ENCODE measurements around the gene SHMT2. TPM values are rescaled to one million over a fixed set of nuclear protein-coding genes. Genes with fewer than 3 reads are reported as not detected.
A peak's percentile ranks its signal among the peaks of the same experiment; 100 is the strongest.

Gene SHMT2
- total RNA-seq, 1 donor = 199 TPM

- no peak for TF ChIP-seq CTCF (IDR thresholded peaks at IDR 0.05; ENCODE audit: insufficient read depth, low read depth, low read length)
- no peak for DNase-seq (ENCODE audit: low read depth)
- H3K4me3 ChIP-seq (ENCODE audit: low read depth, low read length) = no peak within 1 kb of the TSS
Observed at GRCh38 chr12:57250956-57251355, 21.4 kb downstream of the SHMT2 start, which contains the start of gene STAC3. STAC3 (minus strand) TSS chr12:57251187; CDS start chr12:57249636, 1,551 bp downstream.

GRCh38 chr12:57254506-57255280, 25.2 kb downstream of the SHMT2 start:
- no peak for TF ChIP-seq CTCF (IDR thresholded peaks at IDR 0.05; ENCODE audit: insufficient read depth, low read depth, low read length)
- H3K4me3 ChIP-seq (ENCODE audit: low read depth, low read length) = no peak overlapping the region
- no peak for DNase-seq (ENCODE audit: low read depth)

DNA sequence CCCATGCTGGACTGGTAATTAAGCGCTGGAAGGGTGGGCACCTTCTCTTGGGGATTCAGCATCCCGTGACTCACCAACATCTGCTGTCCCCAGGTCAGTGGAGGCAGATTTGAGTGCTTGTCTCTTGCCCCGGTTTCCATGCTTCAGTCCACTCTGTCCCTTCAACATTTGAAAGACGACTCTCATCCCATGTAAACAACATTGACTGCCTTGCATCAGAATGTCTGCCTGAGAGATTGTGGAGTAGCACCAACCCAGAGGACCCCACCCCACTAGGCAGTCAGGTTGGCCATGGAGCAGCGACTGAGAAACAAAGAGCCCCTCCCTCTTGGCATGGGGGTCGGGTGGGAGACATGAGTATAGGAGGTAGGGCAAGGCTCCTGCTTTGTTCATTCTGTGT, 26.4 kb downstream of the SHMT2 start:
- TF ChIP-seq CTCF (IDR thresholded peaks at IDR 0.05; ENCODE audit: insufficient read depth, low read depth, low read length) = no peak
- no peak overlapping the region for H3K4me3 ChIP-seq (ENCODE audit: low read depth, low read length)

DNA sequence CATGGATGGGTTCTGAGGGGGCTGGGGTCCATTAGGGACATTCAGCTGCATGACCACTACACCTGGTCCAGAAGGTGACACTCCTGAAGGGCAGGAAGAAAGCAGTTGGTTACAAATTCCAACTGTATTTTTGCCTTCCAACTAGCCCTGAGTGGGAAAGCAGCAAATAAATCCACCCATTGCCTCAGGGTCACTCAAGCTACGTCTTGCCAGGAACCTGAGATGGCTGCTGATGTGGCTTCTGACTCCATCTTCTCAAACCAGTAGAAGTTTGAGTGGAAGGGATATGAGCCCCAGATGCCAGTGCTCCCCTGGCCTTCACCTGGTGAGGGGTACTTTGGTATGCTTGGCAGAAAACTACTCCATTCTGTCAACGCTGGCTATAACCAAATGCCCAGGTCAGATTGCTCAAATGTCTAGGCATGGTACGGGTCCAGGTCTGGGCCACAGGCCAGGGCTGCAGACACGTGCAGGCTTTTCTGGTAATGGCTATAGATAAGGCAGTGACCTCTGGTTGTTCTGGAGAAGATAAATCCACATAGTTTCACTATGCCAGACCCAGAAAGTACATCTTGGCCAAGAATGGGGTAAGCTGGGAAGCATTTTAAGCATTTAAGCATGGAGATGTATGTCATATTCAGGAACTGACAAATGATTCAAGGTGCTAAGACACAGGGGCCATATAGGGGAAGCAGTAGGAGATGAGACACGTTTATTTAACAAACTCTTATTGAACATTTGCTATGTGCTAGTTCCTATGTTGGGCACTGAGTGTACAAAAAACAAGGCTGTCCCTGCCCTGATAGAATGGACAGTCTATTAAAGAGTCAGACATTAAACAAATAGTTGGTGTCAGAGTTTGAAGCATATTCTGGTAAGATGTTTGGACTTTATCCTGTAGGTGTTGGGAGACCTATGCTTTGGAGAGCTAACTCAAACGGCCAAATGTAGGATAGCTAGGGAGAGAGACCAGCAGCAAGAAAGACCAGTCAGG, 29.8 kb downstream of the SHMT2 start:
- H3K4me3 ChIP-seq (ENCODE audit: low read depth, low read length) = no peak overlapping the region
- DNase-seq (ENCODE audit: low read depth) = peak; percentile 82
- no peak for TF ChIP-seq CTCF (IDR thresholded peaks at IDR 0.05; ENCODE audit: insufficient read depth, low read depth, low read length)

More for the DNA sequence above, 26.4 kb downstream of the SHMT2 start:
- DNase-seq (ENCODE audit: low read depth) = no peak

DNA sequence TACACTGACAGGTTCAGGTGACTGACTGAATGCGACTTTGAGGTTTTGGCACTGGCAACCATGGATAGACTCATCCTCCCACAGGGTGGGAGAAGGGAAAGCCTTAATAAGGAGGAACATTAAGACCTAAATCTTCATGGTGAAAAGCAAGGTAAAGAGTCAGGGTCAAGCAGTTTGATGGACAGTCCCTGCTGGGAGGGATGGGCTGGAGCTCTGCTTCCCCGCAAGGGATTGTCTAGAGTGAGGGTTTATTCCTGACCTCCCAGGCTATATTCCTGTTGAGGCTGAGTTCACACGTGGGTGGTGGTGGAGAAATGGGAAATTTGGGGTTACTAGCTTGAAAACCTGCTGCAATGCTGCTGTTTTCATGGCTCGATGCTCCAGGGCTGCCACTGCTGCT, 30.9 kb downstream of the SHMT2 start:
- no peak for DNase-seq (ENCODE audit: low read depth)
- H3K4me3 ChIP-seq (ENCODE audit: low read depth, low read length) = no peak overlapping the region
- no peak for TF ChIP-seq CTCF (IDR thresholded peaks at IDR 0.05; ENCODE audit: insufficient read depth, low read depth, low read length)

DNA sequence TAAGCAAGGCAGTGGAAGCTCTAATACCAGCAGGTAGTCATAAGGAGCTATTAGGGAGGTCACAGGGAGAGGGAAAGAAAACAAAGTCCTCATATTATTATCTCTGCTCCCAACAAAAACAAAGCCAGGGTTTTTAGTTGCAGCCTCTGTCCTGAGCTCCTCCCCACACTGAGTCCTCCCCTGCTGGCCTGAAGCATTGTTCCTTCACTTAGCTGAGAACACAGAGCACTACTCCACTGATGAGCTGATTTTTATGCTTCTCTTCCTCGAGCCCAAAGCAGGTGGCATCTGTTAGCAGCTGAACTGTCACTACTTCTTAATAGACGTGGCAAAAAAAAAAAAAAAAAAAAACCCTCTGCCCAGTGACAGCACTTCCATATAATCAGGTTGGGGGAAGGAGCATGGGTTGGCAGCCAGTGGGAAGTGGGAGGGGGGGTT, 31.9 kb downstream of the SHMT2 start:
- DNase-seq (ENCODE audit: low read depth) = no peak
- H3K4me3 ChIP-seq (ENCODE audit: low read depth, low read length) = no peak overlapping the region
- no peak for TF ChIP-seq CTCF (IDR thresholded peaks at IDR 0.05; ENCODE audit: insufficient read depth, low read depth, low read length)

Measured in fibroblast of villous mesenchyme (primary cell).